Measurements from ENCODE around the gene TUBG1. TPM values are rescaled to one million over a fixed set of nuclear protein-coding genes. Genes with fewer than 3 reads are reported as not detected.
"Not testable (repeated sequence)": the region's sequence is repeated elsewhere in the genome, so short reads cannot be mapped to it uniquely, and the experiment has no call there.

Gene TUBG1
- total and polyA plus RNA-seq, 4 donors = 12.5 to 51.1 (median 27.1) TPM

GRCh38 chr17:42627032-42627764 lies 17.7 kb downstream of the TUBG1 start:
- H3K27me3 ChIP-seq (ENCODE audit: control insufficient read depth in 4 of 4, insufficient read depth in 4 of 4, low read length in 3 of 4); DNase-seq (ENCODE audit: low spot score); H3K9ac ChIP-seq (ENCODE audit: low read depth in 1 of 2, low read length in 2 of 2); H3K4me1 ChIP-seq (ENCODE audit: control insufficient read depth in 4 of 4, insufficient read depth in 4 of 4, low read length in 3 of 4); H3K36me3 ChIP-seq (ENCODE audit: control insufficient read depth in 4 of 4, insufficient read depth in 3 of 4, low read depth in 1 of 4, low read length in 3 of 4); H3K4me3 ChIP-seq (ENCODE audit: low read depth in 1 of 3, low read length in 3 of 3); H3K27ac ChIP-seq (ENCODE audit: low read depth in 1 of 2, low read length in 2 of 2); H3K9me3 ChIP-seq (ENCODE audit: control insufficient read depth in 4 of 4, low read length in 3 of 4): not testable (repeated sequence)
- WGBS = 96% methylated on average over 6 of the region's 6 CpGs

- Histone ChIP-seq H3K9me3 (ENCODE audit: control insufficient read depth in 4 of 4, low read length in 3 of 4) (no peaks in the 10 kb centered on the region), H3K27ac (ENCODE audit: low read depth in 1 of 2, low read length in 2 of 2) (no peak overlapping the region), H3K27me3 (ENCODE audit: control insufficient read depth in 4 of 4, insufficient read depth in 4 of 4, low read length in 3 of 4) (no peaks in the 10 kb centered on the region), H3K4me1 (ENCODE audit: control insufficient read depth in 4 of 4, insufficient read depth in 4 of 4, low read length in 3 of 4) (no peaks in the 10 kb centered on the region), H3K4me3 (ENCODE audit: low read depth in 1 of 3, low read length in 3 of 3) (no peak overlapping the region), H3K36me3 (ENCODE audit: control insufficient read depth in 4 of 4, insufficient read depth in 3 of 4, low read depth in 1 of 4, low read length in 3 of 4) (no peaks in the 10 kb centered on the region), H3K9ac (ENCODE audit: low read depth in 1 of 2, low read length in 2 of 2) (no peak overlapping the region)
- WGBS = 72% methylated on average over 3 of the region's 3 CpGs
- no peak for DNase-seq (ENCODE audit: low spot score)
- no peak for TF ChIP-seq REST (IDR thresholded peaks at IDR 0.05)
- TF ChIP-seq MAX (IDR thresholded peaks at IDR 0.05) = no peak
- TF ChIP-seq HNF4A (conservative IDR thresholded peaks at IDR 0.05) = no peak
- no peak for TF ChIP-seq HNF4G (IDR thresholded peaks at IDR 0.05)
- no peak for TF ChIP-seq SP1 (IDR thresholded peaks at IDR 0.05)
- TF ChIP-seq GABPA (IDR thresholded peaks at IDR 0.05 in 1 of 2, conservative IDR thresholded peaks at IDR 0.05 in 1 of 2) = no peak
- TF ChIP-seq ATF3 (IDR thresholded peaks at IDR 0.05) = no peak
- TF ChIP-seq ZBTB33 (IDR thresholded peaks at IDR 0.05) = no peak
- no peak for TF ChIP-seq FOXA2 (IDR thresholded peaks at IDR 0.05)
- TF ChIP-seq YY1 (IDR thresholded peaks at IDR 0.05) = no peak
- TF ChIP-seq FOXA1 (IDR thresholded peaks at IDR 0.05) = no peak
- TF ChIP-seq EGR1 (IDR thresholded peaks at IDR 0.05; ENCODE audit: low read depth in 2 of 2) = no peak
- no peak for TF ChIP-seq JUND (IDR thresholded peaks at IDR 0.05)
- TF ChIP-seq TAF1 (conservative IDR thresholded peaks at IDR 0.05) = no peak
- no peak for TF ChIP-seq NR2F2 (IDR thresholded peaks at IDR 0.05)
- TF ChIP-seq RXRA (IDR thresholded peaks at IDR 0.05) = no peak
- no peak for TF ChIP-seq RAD21 (IDR thresholded peaks at IDR 0.05)
Observed at GRCh38 chr17:42629411-42630009, 20.0 kb downstream of the TUBG1 start.

Data from liver (tissue), 9 donors.